Uterus (tissue), 2 donors: Measurements from ENCODE around the gene RORC.

Experiments used
- POLR2A ChIP-seq, 2 donors: fragments of 450-650 bp; IDR thresholded peaks; one replicate each; pipeline ENCODE4 v1.6.1; 2016; ENCODE audit warnings: antibody characterized with exemption in 2 of 2, mild to moderate bottlenecking in 1 of 2, moderate library complexity in 1 of 2
- TF ChIP-seq, protein P1 (sequence below), 4 experiments: fragments of 200-600 bp in 2 of 4; fragments of 450-650 bp in 2 of 4; sonication (generic) in 2 of 4; IDR thresholded peaks; one replicate each; pipeline ENCODE4 v1.5.1; 2016 to 2019; ENCODE audit warnings: antibody characterized with exemption in 4 of 4, mild to moderate bottlenecking in 2 of 4, moderate library complexity in 1 of 4

DNA sequence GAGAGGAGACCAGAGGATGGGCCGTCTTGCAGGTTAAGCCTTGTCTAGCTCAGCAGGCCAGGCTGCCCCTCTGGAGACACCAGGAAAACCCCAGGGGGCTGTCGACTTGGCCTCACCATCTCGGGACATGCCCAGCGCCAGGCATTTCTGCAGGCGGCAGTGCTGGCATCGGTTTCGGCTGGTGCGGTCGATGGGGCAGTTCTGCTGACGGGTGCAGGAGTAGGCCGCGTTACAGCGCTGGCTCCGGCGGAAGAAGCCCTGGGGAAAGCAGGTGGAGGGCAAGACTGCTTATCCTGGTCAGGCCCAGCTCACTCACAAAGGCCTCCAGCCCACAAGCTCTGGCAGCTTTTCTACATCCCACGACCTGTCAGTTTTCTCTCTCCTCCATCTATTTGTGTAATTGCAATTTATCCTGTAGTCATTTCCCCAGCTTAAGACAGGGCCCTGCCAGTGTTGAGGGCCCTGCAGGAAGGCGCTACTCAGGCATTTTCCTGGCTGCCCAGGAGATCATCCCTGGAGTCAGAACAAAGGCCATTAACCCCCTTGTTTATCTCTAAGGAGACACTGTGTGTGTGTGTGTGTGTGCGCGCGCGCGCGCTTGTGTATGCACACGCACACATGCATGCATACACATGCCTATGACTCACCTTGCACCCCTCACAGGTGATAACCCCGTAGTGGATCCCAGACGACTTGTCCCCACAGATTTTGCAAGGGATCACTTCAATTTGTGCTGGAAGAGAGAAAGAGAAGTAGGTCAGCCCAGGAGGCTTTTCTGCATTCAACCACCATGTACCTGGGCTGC lies 14.9 kb downstream of the RORC start:
- TF ChIP-seq, protein P1, sequence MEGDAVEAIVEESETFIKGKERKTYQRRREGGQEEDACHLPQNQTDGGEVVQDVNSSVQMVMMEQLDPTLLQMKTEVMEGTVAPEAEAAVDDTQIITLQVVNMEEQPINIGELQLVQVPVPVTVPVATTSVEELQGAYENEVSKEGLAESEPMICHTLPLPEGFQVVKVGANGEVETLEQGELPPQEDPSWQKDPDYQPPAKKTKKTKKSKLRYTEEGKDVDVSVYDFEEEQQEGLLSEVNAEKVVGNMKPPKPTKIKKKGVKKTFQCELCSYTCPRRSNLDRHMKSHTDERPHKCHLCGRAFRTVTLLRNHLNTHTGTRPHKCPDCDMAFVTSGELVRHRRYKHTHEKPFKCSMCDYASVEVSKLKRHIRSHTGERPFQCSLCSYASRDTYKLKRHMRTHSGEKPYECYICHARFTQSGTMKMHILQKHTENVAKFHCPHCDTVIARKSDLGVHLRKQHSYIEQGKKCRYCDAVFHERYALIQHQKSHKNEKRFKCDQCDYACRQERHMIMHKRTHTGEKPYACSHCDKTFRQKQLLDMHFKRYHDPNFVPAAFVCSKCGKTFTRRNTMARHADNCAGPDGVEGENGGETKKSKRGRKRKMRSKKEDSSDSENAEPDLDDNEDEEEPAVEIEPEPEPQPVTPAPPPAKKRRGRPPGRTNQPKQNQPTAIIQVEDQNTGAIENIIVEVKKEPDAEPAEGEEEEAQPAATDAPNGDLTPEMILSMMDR (IDR thresholded peaks at IDR 0.05): no peak
- TF ChIP-seq POLR2A (IDR thresholded peaks at IDR 0.05): no peak
